GM12878 (cell line): Measurements from ENCODE around the gene RNASEL. TPM values are rescaled to one million over a fixed set of nuclear protein-coding genes. Genes with fewer than 3 reads are reported as not detected.

Source experiments
- BRCA1 ChIP-seq: IDR thresholded peaks from 2 replicates; pipeline ENCODE4 v1.6.1; 2011; ENCODE audit warnings: low read depth, low read length, improper control_type of control experiment
- CBX3 ChIP-seq: fragments of 200-600 bp; sonication (generic); IDR thresholded peaks from 2 replicates; pipeline ENCODE4 v1.6.1; 2016; ENCODE audit warnings: low read depth, borderline replicate concordance
- CBX5 ChIP-seq: sonication (generic); IDR thresholded peaks from 2 replicates; pipeline ENCODE4 v1.6.1; 2016; ENCODE audit warnings: low read depth, moderate library complexity, mild to moderate bottlenecking, inconsistent platforms
- CREM ChIP-seq: IDR thresholded peaks from 2 replicates; pipeline ENCODE4 v1.6.1; 2014; ENCODE audit warnings: antibody characterized with exemption, low read depth
- E4F1 ChIP-seq: fragments of 450-650 bp; IDR thresholded peaks from 2 replicates; pipeline ENCODE4 v1.6.1; 2018; ENCODE audit warnings: borderline replicate concordance, mild to moderate bottlenecking; ENCODE audit not compliant: partially characterized antibody
- EZH2 ChIP-seq: IDR thresholded peaks from 2 replicates; pipeline ENCODE4 v1.6.1; 2012; ENCODE audit warnings: low read depth, mild to moderate bottlenecking, control low read depth, inconsistent platforms, low read length, borderline replicate concordance; ENCODE audit not compliant: control insufficient read depth
- FOXK2 ChIP-seq: fragments of 450-650 bp; IDR thresholded peaks from 2 replicates; pipeline ENCODE4 v1.6.1; 2017; ENCODE audit warnings: mild to moderate bottlenecking, moderate library complexity
- FOXM1 ChIP-seq: IDR thresholded peaks from 2 replicates; pipeline ENCODE4 v1.6.1; 2012; ENCODE audit warnings: low read depth, mild to moderate bottlenecking, inconsistent platforms, low read length, moderate library complexity
- GABPA ChIP-seq: IDR thresholded peaks from 2 replicates; pipeline ENCODE4 v1.6.1; 2014; ENCODE audit warnings: antibody characterized with exemption, low read depth, mild to moderate bottlenecking, inconsistent platforms
- KAT2A ChIP-seq: conservative IDR thresholded peaks from 2 replicates; pipeline ENCODE4 v1.6.1; 2011; ENCODE audit warnings: low read depth, low read length; ENCODE audit not compliant: control insufficient read depth
- MXI1 ChIP-seq: fragments of 150-350 bp; IDR thresholded peaks from 2 replicates; pipeline ENCODE4 v1.6.1; 2011; ENCODE audit warnings: low read depth, mild to moderate bottlenecking, inconsistent platforms, low read length, improper control_type of control experiment
- NR2F1 ChIP-seq: fragments of 450-650 bp; conservative IDR thresholded peaks from 2 replicates; pipeline ENCODE4 v1.6.1; 2017; ENCODE audit warnings: mild to moderate bottlenecking
- NRF1 ChIP-seq: conservative IDR thresholded peaks from 2 replicates; pipeline ENCODE4 v1.6.1; 2011; ENCODE audit warnings: mild to moderate bottlenecking, low read depth, low read length, improper control_type of control experiment
- PAX5 ChIP-seq: IDR thresholded peaks from 2 replicates; pipeline ENCODE4 v1.6.1; 2011; ENCODE audit warnings: low read depth, low read length, borderline replicate concordance
- RAD51 ChIP-seq: fragments of 450-650 bp; IDR thresholded peaks from 2 replicates; pipeline ENCODE4 v1.6.1; 2016; ENCODE audit warnings: moderate library complexity, mild to moderate bottlenecking, inconsistent platforms
- RELA ChIP-seq: fragments of 450-650 bp; IDR thresholded peaks from 2 replicates; pipeline ENCODE4 v1.8.0; 2014; ENCODE audit warnings: borderline replicate concordance; ENCODE audit not compliant: partially characterized antibody
- SMAD1 ChIP-seq: fragments of 450-650 bp; IDR thresholded peaks from 2 replicates; pipeline ENCODE4 v1.6.1; 2018; ENCODE audit warnings: mild to moderate bottlenecking, low read depth; ENCODE audit not compliant: partially characterized antibody
- SMAD5 ChIP-seq: IDR thresholded peaks from 2 replicates; pipeline ENCODE4 v1.6.1; 2016; ENCODE audit warnings: antibody characterized with exemption, low read depth
- TAF1 ChIP-seq: IDR thresholded peaks from 2 replicates; pipeline ENCODE4 v1.6.1; 2011; ENCODE audit warnings: mild to moderate bottlenecking, low read depth, low read length, borderline replicate concordance
- TCF3 ChIP-seq: IDR thresholded peaks from 2 replicates; pipeline ENCODE4 v1.6.1; 2012; ENCODE audit warnings: low read depth, mild to moderate bottlenecking, low read length, borderline replicate concordance; ENCODE audit not compliant: insufficient read depth
- ZBED1 ChIP-seq: IDR thresholded peaks from 2 replicates; pipeline ENCODE4 v1.6.1; 2016; ENCODE audit warnings: borderline replicate concordance
- ZNF274 ChIP-seq: IDR thresholded peaks from one replicate; pipeline ENCODE4 v1.8.0; 2011; ENCODE audit not compliant: insufficient read length, insufficient read depth
- polyA plus RNA-seq, 11 experiments: library from polyadenylated mRNA; depleted of rRNA in 4 of 11; unstranded in 6 of 11; stranded (reverse) in 5 of 11; fragments of >200 nt; fragmentation: Nextera tagmentation in 4 of 11; fragmentation: Illumina TruSeq in 1 of 11; extraction: Ambion mirVana in 4 of 11; extraction: Trizol in 1 of 11; gene quantifications; 1 replicate in 1 of 11; 2 replicates in 10 of 11; pipeline versions ENCODE4 v1.2.1 to v1.2.3, GENCODE V29; 2011 to 2016; ENCODE audit warnings: inconsistent platforms in 2 of 11, missing spikeins in 2 of 11, low read depth in 1 of 11
- total RNA-seq, 4 experiments: library from RNA; depleted of rRNA in 3 of 4; stranded (reverse); fragments of >200 nt in 3 of 4; fragmentation: Illumina TruSeq in 1 of 4; extraction: Trizol in 1 of 4; gene quantifications; 2 replicates each; pipeline versions ENCODE4 v1.2.1 to v1.2.3, GENCODE V29; 2013 to 2021
- TF ChIP-seq, protein P1 (sequence below): IDR thresholded peaks from 2 replicates; pipeline ENCODE4 v1.6.1; 2011; ENCODE audit warnings: low read depth, low read length, improper control_type of control experiment, borderline replicate concordance
- TF ChIP-seq, protein P2 (sequence below): IDR thresholded peaks from 2 replicates; pipeline ENCODE4 v1.6.1; 2012; ENCODE audit warnings: improper control_type of control experiment, low read depth, low read length; ENCODE audit not compliant: insufficient replicate concordance

Gene RNASEL
- total and polyA plus RNA-seq, 10 of the 15 experiments (the other 5 are each of a cell fraction or from before 2014, with no cell fraction given), result 3.0 to 10.8 (median 5.0) TPM

- TF ChIP-seq, protein P1, sequence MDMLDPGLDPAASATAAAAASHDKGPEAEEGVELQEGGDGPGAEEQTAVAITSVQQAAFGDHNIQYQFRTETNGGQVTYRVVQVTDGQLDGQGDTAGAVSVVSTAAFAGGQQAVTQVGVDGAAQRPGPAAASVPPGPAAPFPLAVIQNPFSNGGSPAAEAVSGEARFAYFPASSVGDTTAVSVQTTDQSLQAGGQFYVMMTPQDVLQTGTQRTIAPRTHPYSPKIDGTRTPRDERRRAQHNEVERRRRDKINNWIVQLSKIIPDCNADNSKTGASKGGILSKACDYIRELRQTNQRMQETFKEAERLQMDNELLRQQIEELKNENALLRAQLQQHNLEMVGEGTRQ, result no peak
- TF ChIP-seq BRCA1, result no peak
- TF ChIP-seq CBX5, result no peak
- TF ChIP-seq ZNF274, result no peak
- TF ChIP-seq, protein P2, sequence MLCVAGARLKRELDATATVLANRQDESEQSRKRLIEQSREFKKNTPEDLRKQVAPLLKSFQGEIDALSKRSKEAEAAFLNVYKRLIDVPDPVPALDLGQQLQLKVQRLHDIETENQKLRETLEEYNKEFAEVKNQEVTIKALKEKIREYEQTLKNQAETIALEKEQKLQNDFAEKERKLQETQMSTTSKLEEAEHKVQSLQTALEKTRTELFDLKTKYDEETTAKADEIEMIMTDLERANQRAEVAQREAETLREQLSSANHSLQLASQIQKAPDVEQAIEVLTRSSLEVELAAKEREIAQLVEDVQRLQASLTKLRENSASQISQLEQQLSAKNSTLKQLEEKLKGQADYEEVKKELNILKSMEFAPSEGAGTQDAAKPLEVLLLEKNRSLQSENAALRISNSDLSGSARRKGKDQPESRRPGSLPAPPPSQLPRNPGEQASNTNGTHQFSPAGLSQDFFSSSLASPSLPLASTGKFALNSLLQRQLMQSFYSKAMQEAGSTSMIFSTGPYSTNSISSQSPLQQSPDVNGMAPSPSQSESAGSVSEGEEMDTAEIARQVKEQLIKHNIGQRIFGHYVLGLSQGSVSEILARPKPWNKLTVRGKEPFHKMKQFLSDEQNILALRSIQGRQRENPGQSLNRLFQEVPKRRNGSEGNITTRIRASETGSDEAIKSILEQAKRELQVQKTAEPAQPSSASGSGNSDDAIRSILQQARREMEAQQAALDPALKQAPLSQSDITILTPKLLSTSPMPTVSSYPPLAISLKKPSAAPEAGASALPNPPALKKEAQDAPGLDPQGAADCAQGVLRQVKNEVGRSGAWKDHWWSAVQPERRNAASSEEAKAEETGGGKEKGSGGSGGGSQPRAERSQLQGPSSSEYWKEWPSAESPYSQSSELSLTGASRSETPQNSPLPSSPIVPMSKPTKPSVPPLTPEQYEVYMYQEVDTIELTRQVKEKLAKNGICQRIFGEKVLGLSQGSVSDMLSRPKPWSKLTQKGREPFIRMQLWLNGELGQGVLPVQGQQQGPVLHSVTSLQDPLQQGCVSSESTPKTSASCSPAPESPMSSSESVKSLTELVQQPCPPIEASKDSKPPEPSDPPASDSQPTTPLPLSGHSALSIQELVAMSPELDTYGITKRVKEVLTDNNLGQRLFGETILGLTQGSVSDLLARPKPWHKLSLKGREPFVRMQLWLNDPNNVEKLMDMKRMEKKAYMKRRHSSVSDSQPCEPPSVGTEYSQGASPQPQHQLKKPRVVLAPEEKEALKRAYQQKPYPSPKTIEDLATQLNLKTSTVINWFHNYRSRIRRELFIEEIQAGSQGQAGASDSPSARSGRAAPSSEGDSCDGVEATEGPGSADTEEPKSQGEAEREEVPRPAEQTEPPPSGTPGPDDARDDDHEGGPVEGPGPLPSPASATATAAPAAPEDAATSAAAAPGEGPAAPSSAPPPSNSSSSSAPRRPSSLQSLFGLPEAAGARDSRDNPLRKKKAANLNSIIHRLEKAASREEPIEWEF, result no peak
- no peak for TF ChIP-seq RELA
- TF ChIP-seq SMAD5, result no peak
- TF ChIP-seq CBX3, result no peak
- TF ChIP-seq PAX5, result peak; percentile 97
- TF ChIP-seq MXI1, result no peak
- peak; percentile 60 for TF ChIP-seq CREM
- peak; percentile 69; the same call in 1 of the 2 replicates for TF ChIP-seq TAF1
- TF ChIP-seq TCF3, result peak; percentile 90
- no peak for TF ChIP-seq RAD51
- TF ChIP-seq GABPA, result peak; percentile 52
- TF ChIP-seq EZH2, result no peak
- TF ChIP-seq SMAD1, result no peak
- TF ChIP-seq KAT2A, result no peak
- TF ChIP-seq FOXM1, result peak; percentile 91
- TF ChIP-seq NR2F1, result peak; percentile 89
- TF ChIP-seq NRF1, result no peak
- no peak for TF ChIP-seq E4F1
- no peak for TF ChIP-seq FOXK2
- peak; percentile 66; the same call in 1 of the 2 replicates for TF ChIP-seq ZBED1
These were observed 34.0 kb upstream of the RNASEL start (continued) for GRCh38 chr1:182622901-182623528.
